Measurements from ENCODE around the gene FAM135A. TPM values are rescaled to one million over a fixed set of nuclear protein-coding genes. Genes with fewer than 3 reads are reported as not detected.

FAM135A gene
- total and polyA plus RNA-seq, 2 of the 4 experiments (the other 2 are of a cell fraction), result 2.2 to 7.9 TPM

DNA sequence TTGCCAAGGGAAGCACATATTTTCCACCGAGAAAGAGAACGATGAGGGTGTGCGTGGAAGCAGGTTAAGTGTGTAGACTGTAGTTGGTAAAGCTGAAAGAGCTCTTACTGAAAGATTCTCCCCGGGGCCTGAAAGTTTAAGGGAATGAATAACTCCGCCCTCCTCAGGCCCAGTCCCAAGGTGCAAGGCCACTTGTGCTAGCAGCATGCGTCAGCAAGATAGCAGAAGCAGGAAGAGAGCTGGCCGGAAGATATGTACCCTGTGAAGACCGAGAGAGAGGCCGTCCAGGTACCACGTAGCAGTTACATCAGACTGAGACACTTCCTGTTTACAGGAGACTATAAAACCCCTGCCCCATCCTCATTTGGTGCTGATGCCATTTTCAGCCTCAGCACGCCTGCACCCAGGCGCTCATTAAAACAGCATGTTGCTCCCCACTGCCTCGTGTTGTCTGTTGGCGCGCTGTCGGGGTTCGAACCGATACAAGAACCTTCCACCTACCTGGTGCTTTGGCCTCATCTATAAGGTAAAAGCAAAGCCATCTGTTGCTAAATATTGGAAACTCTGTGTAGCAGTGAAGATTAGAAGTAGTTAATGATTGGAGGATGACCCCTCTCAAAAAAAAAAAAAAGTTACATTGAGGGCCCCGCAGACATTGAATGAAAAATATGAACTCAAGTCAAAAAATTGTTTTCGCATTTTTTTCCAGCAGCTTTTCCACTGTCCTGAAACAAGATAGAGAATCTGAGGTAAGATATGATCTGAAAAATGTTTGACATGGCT lies 18.6 kb upstream of the FAM135A start:
- no peak overlapping the region for H2AK9ac ChIP-seq (replicated peaks; ENCODE audit: low read depth, low read length, poor library complexity)
- no peak overlapping the region for H4K91ac ChIP-seq (ENCODE audit: insufficient read depth, low read depth, low read length)
- H2BK15ac ChIP-seq (ENCODE audit: low read depth, low read length), result no peak overlapping the region
- intact Hi-C loops (cut with micrococcal nuclease), result no loop called here
- H3K27ac ChIP-seq (ENCODE audit: insufficient read depth, low read length), result no peak overlapping the region
- in situ Hi-C loops (cut with MboI; ENCODE audit: low sequenced_read_pairs), result no loop called here
- H2BK120ac ChIP-seq (ENCODE audit: low read depth, low read length), result no peak overlapping the region
- H4K20me1 ChIP-seq (ENCODE audit: insufficient read depth, low read length), result no peaks in the 10 kb centered on the region
- POLR2A ChIA-PET (ENCODE audit: unreplicated experiment), result no interaction called here
- no peak overlapping the region for H3K23ac ChIP-seq (ENCODE audit: low read depth, low read length)
- ATAC-seq (ENCODE audit: low read depth) (no peak), DNase-seq (no peak)
- TF ChIP-seq, protein P1, sequence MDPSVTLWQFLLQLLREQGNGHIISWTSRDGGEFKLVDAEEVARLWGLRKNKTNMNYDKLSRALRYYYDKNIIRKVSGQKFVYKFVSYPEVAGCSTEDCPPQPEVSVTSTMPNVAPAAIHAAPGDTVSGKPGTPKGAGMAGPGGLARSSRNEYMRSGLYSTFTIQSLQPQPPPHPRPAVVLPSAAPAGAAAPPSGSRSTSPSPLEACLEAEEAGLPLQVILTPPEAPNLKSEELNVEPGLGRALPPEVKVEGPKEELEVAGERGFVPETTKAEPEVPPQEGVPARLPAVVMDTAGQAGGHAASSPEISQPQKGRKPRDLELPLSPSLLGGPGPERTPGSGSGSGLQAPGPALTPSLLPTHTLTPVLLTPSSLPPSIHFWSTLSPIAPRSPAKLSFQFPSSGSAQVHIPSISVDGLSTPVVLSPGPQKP (IDR thresholded peaks at IDR 0.05; ENCODE audit: borderline replicate concordance, low read depth, low read length), result no peak
- TF ChIP-seq, protein P2, sequence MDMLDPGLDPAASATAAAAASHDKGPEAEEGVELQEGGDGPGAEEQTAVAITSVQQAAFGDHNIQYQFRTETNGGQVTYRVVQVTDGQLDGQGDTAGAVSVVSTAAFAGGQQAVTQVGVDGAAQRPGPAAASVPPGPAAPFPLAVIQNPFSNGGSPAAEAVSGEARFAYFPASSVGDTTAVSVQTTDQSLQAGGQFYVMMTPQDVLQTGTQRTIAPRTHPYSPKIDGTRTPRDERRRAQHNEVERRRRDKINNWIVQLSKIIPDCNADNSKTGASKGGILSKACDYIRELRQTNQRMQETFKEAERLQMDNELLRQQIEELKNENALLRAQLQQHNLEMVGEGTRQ (IDR thresholded peaks at IDR 0.05; ENCODE audit: low read depth, low read length), result no peak
- TF ChIP-seq RAD21 (IDR thresholded peaks at IDR 0.05; ENCODE audit: low read length) (no peak), NFE2L2 (IDR thresholded peaks at IDR 0.05; ENCODE audit: low read depth, low read length) (no peak), SMC3 (IDR thresholded peaks at IDR 0.05; ENCODE audit: low read depth, low read length) (no peak), BHLHE40 (IDR thresholded peaks at IDR 0.05; ENCODE audit: low read depth, low read length) (no peak), MAZ (IDR thresholded peaks at IDR 0.05; ENCODE audit: borderline replicate concordance, low read depth, low read length) (no peak), MAFK (IDR thresholded peaks at IDR 0.05; ENCODE audit: low read depth, low read length) (no peak), RCOR1 (IDR thresholded peaks at IDR 0.05; ENCODE audit: insufficient replicate concordance, low read length) (no peak), CHD1 (IDR thresholded peaks at IDR 0.05; ENCODE audit: low read depth, low read length) (no peak), RFX5 (IDR thresholded peaks at IDR 0.05; ENCODE audit: low read depth, low read length) (no peak)
- TF ChIP-seq, protein P3, sequence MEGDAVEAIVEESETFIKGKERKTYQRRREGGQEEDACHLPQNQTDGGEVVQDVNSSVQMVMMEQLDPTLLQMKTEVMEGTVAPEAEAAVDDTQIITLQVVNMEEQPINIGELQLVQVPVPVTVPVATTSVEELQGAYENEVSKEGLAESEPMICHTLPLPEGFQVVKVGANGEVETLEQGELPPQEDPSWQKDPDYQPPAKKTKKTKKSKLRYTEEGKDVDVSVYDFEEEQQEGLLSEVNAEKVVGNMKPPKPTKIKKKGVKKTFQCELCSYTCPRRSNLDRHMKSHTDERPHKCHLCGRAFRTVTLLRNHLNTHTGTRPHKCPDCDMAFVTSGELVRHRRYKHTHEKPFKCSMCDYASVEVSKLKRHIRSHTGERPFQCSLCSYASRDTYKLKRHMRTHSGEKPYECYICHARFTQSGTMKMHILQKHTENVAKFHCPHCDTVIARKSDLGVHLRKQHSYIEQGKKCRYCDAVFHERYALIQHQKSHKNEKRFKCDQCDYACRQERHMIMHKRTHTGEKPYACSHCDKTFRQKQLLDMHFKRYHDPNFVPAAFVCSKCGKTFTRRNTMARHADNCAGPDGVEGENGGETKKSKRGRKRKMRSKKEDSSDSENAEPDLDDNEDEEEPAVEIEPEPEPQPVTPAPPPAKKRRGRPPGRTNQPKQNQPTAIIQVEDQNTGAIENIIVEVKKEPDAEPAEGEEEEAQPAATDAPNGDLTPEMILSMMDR (conservative IDR thresholded peaks at IDR 0.05; ENCODE audit: low read depth, low read length), result no peak
- WGBS, 2 experiments (ENCODE audit: extremely low coverage in 2 of 2, insufficient read length in 1 of 2), result 96% methylated on average over 5 of the region's 20 CpGs; no CpG with 5 or more reads in 1 of the 2 experiments
- no peak overlapping the region for H3K18ac ChIP-seq (ENCODE audit: low read depth, low read length)
- H3K9me3 ChIP-seq (ENCODE audit: control insufficient read depth, insufficient read depth, low read length), result no peaks in the 10 kb centered on the region
- no peak overlapping the region for H2BK5ac ChIP-seq (ENCODE audit: low read depth, low read length, poor library complexity, severe bottlenecking)
- no peak overlapping the region for H2AFZ ChIP-seq (replicated peaks; ENCODE audit: low read length, poor library complexity)
- no peak overlapping the region for H4K8ac ChIP-seq (ENCODE audit: low read depth in 2 of 2, low read length in 2 of 2)
- CTCF ChIA-PET, result no interaction called here
- H3K14ac ChIP-seq (replicated peaks; ENCODE audit: low read depth, low read length), result no peak overlapping the region
- H3K4me2 ChIP-seq (ENCODE audit: low read depth, low read length), result no peak overlapping the region
- H3K27me3 ChIP-seq (ENCODE audit: control insufficient read depth, insufficient read depth, low read length), result peaks cover 5% of the 10 kb centered on the region
- dilution Hi-C loops (cut with HindIII; ENCODE audit: low sequenced_read_pairs, unreplicated experiment), result no loop called here
- no peaks in the 10 kb centered on the region for H3K36me3 ChIP-seq (ENCODE audit: control insufficient read depth, insufficient read depth, low read length)
- H2BK20ac ChIP-seq (ENCODE audit: low read depth, low read length), result no peak overlapping the region
- peaks cover 3% of the 10 kb centered on the region; the same call in 1 of the 2 replicates for H3K4me1 ChIP-seq (ENCODE audit: control insufficient read depth, insufficient read depth, low read length)
- no peak overlapping the region for H3K9ac ChIP-seq (ENCODE audit: low read depth, low read length)
- H3K9me1 ChIP-seq (ENCODE audit: insufficient read depth, low read length), result 0 out of 2 replicates have a peak, but pooled peaks cover 3% of the 10 kb centered on the region
- no peak overlapping the region for H3K4ac ChIP-seq (ENCODE audit: low read depth, low read length)
- H3K79me1 ChIP-seq (ENCODE audit: low read depth in 1 of 2, low read length in 2 of 2), result no peaks in the 10 kb centered on the region
- H3K56ac ChIP-seq (ENCODE audit: extremely low read depth, insufficient read depth, low read length), result no peak overlapping the region
- no TSS peak for BruUV-seq (replicated peaks)
- no peak overlapping the region for H4K5ac ChIP-seq (ENCODE audit: low read depth, low read length)
- H2AK5ac ChIP-seq (ENCODE audit: low read depth, low read length), result no peak overlapping the region
- no peak overlapping the region for H3K4me3 ChIP-seq (ENCODE audit: insufficient read depth, low read depth, low read length)

Measured in IMR-90 (cell line).